Caco-2 (cell line): ENCODE measurements around the gene MAP4K4. TPM values are rescaled to one million over a fixed set of nuclear protein-coding genes. Genes with fewer than 3 reads are reported as not detected.

Source experiments
- BruUV-seq: library from RNA; stranded (reverse); fragments of 400-500 nt; replicated peaks from 2 replicates; lab custom pipeline; 2021; lab: Mats Ljungman, UMichigan
- CTCF ChIA-PET: fragments of 300-600 bp; sonication (Branson Sonifier 250); formaldehyde crosslinking; loops from one replicate; lab custom pipeline; 2022; ENCODE audit warnings: antibody characterized with exemption; lab: Charles Lee
- POLR2A ChIA-PET: fragments of 300-600 bp; sonication (Branson Sonifier 250); formaldehyde crosslinking; loops from one replicate; lab custom pipeline; 2022; ENCODE audit warnings: antibody characterized with exemption; lab: Charles Lee
- DNase-seq, 2 experiments: peaks; one replicate each; pipeline versions ENCODE4 v3.0.0 to v3.0.0-alpha.2; 2020 to 2022
- H3K27me3 ChIP-seq: replicated peaks from 2 replicates; pipeline ENCODE4 v1.6.0; 2011; ENCODE audit warnings: low read length; ENCODE audit not compliant: control insufficient read depth, insufficient read depth
- H3K36me3 ChIP-seq: 2 replicates; pipeline ENCODE4 v1.5.1; 2011; ENCODE audit warnings: low read length; ENCODE audit not compliant: control insufficient read depth, insufficient read depth
- H3K4me1 ChIP-seq: fragments of 250-450 bp; sonication (Bioruptor Pico); 2 replicates; pipeline ENCODE4 v1.5.1; 2020; ENCODE audit warnings: mild to moderate bottlenecking
- H3K4me3 ChIP-seq: 2 replicates; pipeline ENCODE4 v1.5.1; 2011; ENCODE audit warnings: low read depth, mild to moderate bottlenecking, control low read depth, low read length
- H3K9me3 ChIP-seq: fragments of 250-450 bp; sonication (Bioruptor Pico); 2 replicates; pipeline ENCODE4 v1.5.1; 2020; ENCODE audit warnings: mild to moderate bottlenecking, moderate library complexity
- H3K27ac Mint-ChIP-seq: one replicate; pipeline ENCODE4 v1.8.0; 2022; ENCODE audit warnings: mixed read lengths; ENCODE audit not compliant: unreplicated experiment
- H3K27me3 Mint-ChIP-seq: one replicate; pipeline ENCODE4 v1.8.0; 2022; ENCODE audit warnings: mixed read lengths; ENCODE audit not compliant: insufficient read depth, unreplicated experiment
- H3K36me3 Mint-ChIP-seq: one replicate; pipeline ENCODE4 v1.8.0; 2022; ENCODE audit warnings: mild to moderate bottlenecking, mixed read lengths; ENCODE audit not compliant: insufficient read depth, unreplicated experiment
- H3K4me1 Mint-ChIP-seq: one replicate; pipeline ENCODE4 v1.8.0; 2022; ENCODE audit warnings: low read depth, mixed read lengths; ENCODE audit not compliant: unreplicated experiment
- H3K4me3 Mint-ChIP-seq: one replicate; pipeline ENCODE4 v1.8.0; 2022; ENCODE audit warnings: mild to moderate bottlenecking, moderate library complexity, mixed read lengths; ENCODE audit not compliant: unreplicated experiment
- H3K9me3 Mint-ChIP-seq: one replicate; pipeline ENCODE4 v1.8.0; 2022; ENCODE audit warnings: mixed read lengths; ENCODE audit not compliant: unreplicated experiment
- intact Hi-C: fragments of 100-400 bp; cut with micrococcal nuclease; formaldehyde crosslinking; loops from one replicate; pipeline ENCODE4 v1.10.0; 2022; ENCODE audit not compliant: unreplicated experiment
- total RNA-seq: library from RNA; stranded (reverse); gene quantifications from 2 replicates; pipeline ENCODE4 v1.2.3, GENCODE V29; 2022
- TF ChIP-seq, protein P1 (sequence below), 2 experiments: fragments of 200-600 bp in 1 of 2; IDR thresholded peaks; 1 replicate in 1 of 2; 2 replicates in 1 of 2; pipeline versions ENCODE4 v1.5.1 to v1.8.0; 2011 to 2022; ENCODE audit warnings: antibody characterized with exemption in 1 of 2, control low read depth in 1 of 2, inconsistent platforms in 1 of 2, low read depth in 1 of 2, low read length in 1 of 2, mild to moderate bottlenecking in 1 of 2, moderate library complexity in 1 of 2; ENCODE audit not compliant: insufficient read depth in 1 of 2, severe bottlenecking in 1 of 2, unreplicated experiment in 1 of 2

The MAP4K4 gene
- total RNA-seq, 1 experiment from 2014 or later: 257 TPM

DNA sequence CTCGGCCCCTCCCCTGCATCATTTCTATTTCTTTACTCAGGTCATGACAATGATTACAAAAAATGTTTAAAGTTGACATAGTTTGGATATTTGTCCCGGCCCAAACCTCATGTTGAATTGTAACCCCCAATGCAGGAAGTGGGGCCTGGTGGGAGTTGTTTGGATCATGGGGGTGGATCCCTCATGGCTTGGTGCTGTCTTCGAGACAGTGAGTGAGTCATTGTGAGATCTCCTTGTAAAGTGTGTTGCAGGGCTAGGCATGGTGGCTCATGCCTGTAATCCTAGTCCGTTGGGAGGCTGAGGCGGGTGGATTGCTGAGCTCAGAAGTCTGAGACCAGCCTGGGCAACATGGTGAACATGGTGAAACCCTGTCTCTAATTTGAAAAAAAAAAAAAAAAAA is 9.2 kb upstream of the MAP4K4 start:
- POLR2A ChIA-PET: no interaction called here
- H3K4me1 ChIP-seq: peaks cover 21% of the 10 kb centered on the region
- Mint-ChIP-seq H3K27ac (no peak overlapping the region), H3K27me3 (no peaks in the 10 kb centered on the region), H3K36me3 (no peaks in the 10 kb centered on the region), H3K4me1 (peaks cover 22% of the 10 kb centered on the region), H3K9me3 (no peaks in the 10 kb centered on the region), H3K4me3 (no peak overlapping the region)
- no TSS peak for BruUV-seq
- no peak for DNase-seq
- H3K27me3 ChIP-seq: no peaks in the 10 kb centered on the region
- TF ChIP-seq, protein P1, sequence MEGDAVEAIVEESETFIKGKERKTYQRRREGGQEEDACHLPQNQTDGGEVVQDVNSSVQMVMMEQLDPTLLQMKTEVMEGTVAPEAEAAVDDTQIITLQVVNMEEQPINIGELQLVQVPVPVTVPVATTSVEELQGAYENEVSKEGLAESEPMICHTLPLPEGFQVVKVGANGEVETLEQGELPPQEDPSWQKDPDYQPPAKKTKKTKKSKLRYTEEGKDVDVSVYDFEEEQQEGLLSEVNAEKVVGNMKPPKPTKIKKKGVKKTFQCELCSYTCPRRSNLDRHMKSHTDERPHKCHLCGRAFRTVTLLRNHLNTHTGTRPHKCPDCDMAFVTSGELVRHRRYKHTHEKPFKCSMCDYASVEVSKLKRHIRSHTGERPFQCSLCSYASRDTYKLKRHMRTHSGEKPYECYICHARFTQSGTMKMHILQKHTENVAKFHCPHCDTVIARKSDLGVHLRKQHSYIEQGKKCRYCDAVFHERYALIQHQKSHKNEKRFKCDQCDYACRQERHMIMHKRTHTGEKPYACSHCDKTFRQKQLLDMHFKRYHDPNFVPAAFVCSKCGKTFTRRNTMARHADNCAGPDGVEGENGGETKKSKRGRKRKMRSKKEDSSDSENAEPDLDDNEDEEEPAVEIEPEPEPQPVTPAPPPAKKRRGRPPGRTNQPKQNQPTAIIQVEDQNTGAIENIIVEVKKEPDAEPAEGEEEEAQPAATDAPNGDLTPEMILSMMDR (IDR thresholded peaks at IDR 0.05; ENCODE audit: insufficient read depth in 1 of 2, low read depth in 1 of 2, low read length in 1 of 2, severe bottlenecking in 1 of 2, unreplicated experiment in 1 of 2): no peak
- no peaks in the 10 kb centered on the region for H3K36me3 ChIP-seq
- no peak overlapping the region for H3K4me3 ChIP-seq
- intact Hi-C loops: no loop called here
- H3K9me3 ChIP-seq: no peaks in the 10 kb centered on the region
- CTCF ChIA-PET: interaction anchor here (0.6 kb wide), 1 partner anchor 22 kb away, joined by 3 read pairs; no protein-coding TSS in a partner anchor

GRCh38 chr2:101689114-101689825 is 8.2 kb upstream of the MAP4K4 start:
- Histone ChIP-seq H3K9me3 (no peaks in the 10 kb centered on the region), H3K36me3 (no peaks in the 10 kb centered on the region; the same call in 1 of the 2 replicates), H3K4me3 (no peak overlapping the region), H3K27me3 (no peaks in the 10 kb centered on the region), H3K4me1 (peaks cover 21% of the 10 kb centered on the region)
- DNase-seq: no peak
- no peaks in the 10 kb centered on the region for H3K36me3 Mint-ChIP-seq
- BruUV-seq: no TSS peak
- no peak overlapping the region for H3K4me3 Mint-ChIP-seq
- ChIA-PET CTCF (no interaction called here), POLR2A (no interaction called here)
- H3K27me3 Mint-ChIP-seq: no peaks in the 10 kb centered on the region
- intact Hi-C loops: no loop called here
- H3K27ac Mint-ChIP-seq: no peak overlapping the region
- H3K9me3 Mint-ChIP-seq: no peaks in the 10 kb centered on the region
- TF ChIP-seq, protein P1 (IDR thresholded peaks at IDR 0.05; ENCODE audit: insufficient read depth in 1 of 2, low read depth in 1 of 2, low read length in 1 of 2, severe bottlenecking in 1 of 2, unreplicated experiment in 1 of 2): no peak
- H3K4me1 Mint-ChIP-seq: peaks cover 22% of the 10 kb centered on the region

- Histone ChIP-seq H3K36me3 (no peaks in the 10 kb centered on the region; the same call in 1 of the 2 replicates), H3K4me3 (no peak overlapping the region), H3K27me3 (no peaks in the 10 kb centered on the region), H3K4me1 (peaks cover 22% of the 10 kb centered on the region), H3K9me3 (no peaks in the 10 kb centered on the region)
- no TSS peak for BruUV-seq
- H3K4me1 Mint-ChIP-seq: peaks cover 25% of the 10 kb centered on the region
- TF ChIP-seq, protein P1 (IDR thresholded peaks at IDR 0.05; ENCODE audit: insufficient read depth in 1 of 2, low read depth in 1 of 2, low read length in 1 of 2, severe bottlenecking in 1 of 2, unreplicated experiment in 1 of 2): no peak
- ChIA-PET POLR2A (no interaction called here), CTCF (no interaction called here)
- DNase-seq: peak in 1 of 2 experiments; percentile 23
- intact Hi-C loops: no loop called here
- H3K9me3 Mint-ChIP-seq: no peaks in the 10 kb centered on the region
- no peaks in the 10 kb centered on the region for H3K27me3 Mint-ChIP-seq
- no peak overlapping the region for H3K4me3 Mint-ChIP-seq
- H3K27ac Mint-ChIP-seq: peak overlapping the region; percentile 53
- H3K36me3 Mint-ChIP-seq: no peaks in the 10 kb centered on the region
These were observed 6.9 kb upstream of the MAP4K4 start for GRCh38 chr2:101690547-101691152.
